Measurements from ENCODE around the gene AKT3. TPM values are rescaled to one million over a fixed set of nuclear protein-coding genes. Genes with fewer than 3 reads are reported as not detected.

AKT3 gene
- total and polyA plus RNA-seq, 8 donors = 5.5 to 100 (median 13.8) TPM

GRCh38 chr1:243496187-243496646 is 353.8 kb downstream of the AKT3 start:
- intact Hi-C loops (cut with DNase I; ENCODE audit: low total_unique reads) = no loop called here
- peak in 1 of 2 donors; percentile 73 for DNase-seq
- WGBS, 5 donors = 68 to 87% (median 79%) methylated on average over 19 of the region's 19 CpGs

GRCh38 chr1:243495442-243496186 is 354.4 kb downstream of the AKT3 start:
- DNase-seq = no peak
- Histone ChIP-seq H3K9me3 (no peaks in the 10 kb centered on the region), H3K4me3 (peak overlapping the region in 1 of 4 donors; percentile 12), H3K4me1 (peaks cover 4 to 44% (median 14%) of the 10 kb centered on the region in 4 donors), H3K27me3 (no peaks in the 10 kb centered on the region), H3K27ac (peak overlapping the region; percentile 39 to 88 (median 87)), H3K36me3 (peaks cover 0 to 33% (median 26%) of the 10 kb centered on the region in 4 donors)
- intact Hi-C loops (cut with DNase I; ENCODE audit: low total_unique reads) = no loop called here
- WGBS, 5 donors = 68 to 89% (median 83%) methylated on average over 8 to 24 of the region's 24 CpGs
- no peak for TF ChIP-seq CTCF (IDR thresholded peaks at IDR 0.05)
- TF ChIP-seq EP300 (IDR thresholded peaks at IDR 0.05) = no peak
- peak; percentile 15 to 59 (median 38) for TF ChIP-seq POLR2AphosphoS5 (IDR thresholded peaks at IDR 0.05)

More at GRCh38 chr1:243496187-243496646, 353.8 kb downstream of the AKT3 start:
- Histone ChIP-seq H3K27ac (peak overlapping the region; percentile 39 to 88 (median 87)), H3K4me3 (peak overlapping the region in 1 of 4 donors; percentile 12), H3K4me1 (peaks cover 4 to 38% (median 14%) of the 10 kb centered on the region in 4 donors), H3K9me3 (no peaks in the 10 kb centered on the region), H3K27me3 (no peaks in the 10 kb centered on the region), H3K36me3 (peaks cover 0 to 28% (median 23%) of the 10 kb centered on the region in 4 donors)
- no peak for TF ChIP-seq CTCF (IDR thresholded peaks at IDR 0.05)
- no peak for TF ChIP-seq EP300 (IDR thresholded peaks at IDR 0.05)
- TF ChIP-seq POLR2AphosphoS5 (IDR thresholded peaks at IDR 0.05) = no peak
- TF ChIP-seq POLR2A (IDR thresholded peaks at IDR 0.05) = no peak

DNA sequence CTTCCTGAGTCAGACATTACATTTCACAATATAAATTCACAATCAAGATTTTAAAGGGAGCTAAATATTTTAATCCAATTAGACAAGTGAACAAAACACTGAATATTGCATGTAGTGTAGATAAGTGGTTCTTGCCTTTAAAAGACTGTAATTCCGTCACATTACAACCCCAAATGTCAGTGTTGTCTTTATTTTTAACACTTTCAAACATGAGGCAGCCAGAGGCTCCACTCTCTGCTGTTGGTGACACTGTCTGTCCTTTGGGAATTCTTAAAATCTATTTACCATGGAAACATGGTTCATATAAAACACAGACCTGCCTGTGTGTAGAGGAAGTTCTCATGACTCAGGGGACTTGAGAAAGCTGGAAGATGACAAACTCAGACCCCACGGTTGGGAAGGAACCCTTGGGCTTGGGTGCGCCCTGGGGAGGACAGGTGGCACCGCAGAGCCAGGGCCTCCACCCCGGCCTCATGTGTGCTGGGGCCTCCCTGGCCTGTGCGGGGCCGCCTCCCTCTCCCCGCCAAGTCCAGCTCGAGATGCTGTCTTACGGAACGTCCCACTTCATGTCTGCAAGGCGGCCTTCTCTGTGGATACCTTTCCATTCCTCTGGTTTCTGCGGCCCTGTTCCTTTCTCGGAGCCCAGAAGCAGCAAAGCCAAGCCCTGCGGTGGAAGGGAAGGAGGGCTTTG is 355.2 kb downstream of the AKT3 start:
- WGBS, 5 donors = 92 to 96% (median 95%) methylated on average over 14 to 15 of the region's 15 CpGs
- Histone ChIP-seq H3K4me1 (peaks cover 4 to 49% (median 14%) of the 10 kb centered on the region in 4 donors), H3K4me3 (no peak overlapping the region), H3K36me3 (peaks cover 0 to 34% (median 29%) of the 10 kb centered on the region in 4 donors), H3K27ac (peak overlapping the region in 4 of 5 donors; percentile 78 to 88 (median 88)), H3K9me3 (no peaks in the 10 kb centered on the region), H3K27me3 (no peaks in the 10 kb centered on the region)
- DNase-seq = no peak
- intact Hi-C loops (cut with DNase I; ENCODE audit: low total_unique reads) = no loop called here
- TF ChIP-seq POLR2AphosphoS5 (IDR thresholded peaks at IDR 0.05) = no peak
- no peak for TF ChIP-seq POLR2A (IDR thresholded peaks at IDR 0.05)
- TF ChIP-seq EP300 (IDR thresholded peaks at IDR 0.05) = no peak
- no peak for TF ChIP-seq CTCF (IDR thresholded peaks at IDR 0.05)
